Gastroesophageal sphincter (tissue), 3 donors: ENCODE results near the gene KCNIP3.

Source experiments
- CTCF ChIP-seq, 4 experiments: fragments of 200-600 bp in 2 of 4; fragments of 450-650 bp in 2 of 4; sonication (generic) in 1 of 4; IDR thresholded peaks; one replicate each; pipeline ENCODE4 v1.5.1; 2017 to 2019; ENCODE audit warnings: antibody characterized with exemption in 4 of 4, mild to moderate bottlenecking in 2 of 4, moderate library complexity in 2 of 4
- EP300 ChIP-seq: sonication (generic); formaldehyde crosslinking; IDR thresholded peaks from one replicate; pipeline ENCODE4 v1.6.1; 2017; ENCODE audit warnings: antibody characterized with exemption, mild to moderate bottlenecking
- POLR2A ChIP-seq, 2 donors: fragments of 450-650 bp; IDR thresholded peaks; one replicate each; pipeline ENCODE4 v1.6.1; 2017; ENCODE audit warnings: antibody characterized with exemption in 2 of 2, mild to moderate bottlenecking in 2 of 2, moderate library complexity in 1 of 2
- POLR2AphosphoS5 ChIP-seq: sonication (generic); formaldehyde crosslinking; IDR thresholded peaks from one replicate; pipeline ENCODE4 v1.6.1; 2017; ENCODE audit warnings: antibody characterized with exemption

- TF ChIP-seq EP300, result no peak
- no peak for TF ChIP-seq CTCF (IDR thresholded peaks at IDR 0.05)
- no peak for TF ChIP-seq POLR2A (IDR thresholded peaks at IDR 0.05)
- no peak for TF ChIP-seq POLR2AphosphoS5
Observed at GRCh38 chr2:95316466-95317122, 19.4 kb downstream of the KCNIP3 start.
